Ovary (tissue), 9 donors: ENCODE results near the gene DTNBP1. TPM values are rescaled to one million over a fixed set of nuclear protein-coding genes. Genes with fewer than 3 reads are reported as not detected.

Experiments used
- DNase-seq, 5 donors: peaks; one replicate each; pipeline ENCODE4 v3.0.0-alpha.2; 2019 to 2020
- H3K27ac ChIP-seq, 2 donors: fragments of 200-600 bp; one replicate each; pipeline versions ENCODE4 v1.5.1 to v1.8.0; 2019 to 2022
- H3K27me3 ChIP-seq: fragments of 200-600 bp; one replicate; pipeline ENCODE4 v1.8.0; 2022
- H3K36me3 ChIP-seq: fragments of 200-600 bp; sonication (generic); one replicate; pipeline ENCODE4 v1.5.1; 2019
- H3K4me1 ChIP-seq: one replicate; pipeline ENCODE4 v1.8.1; 2013; ENCODE audit warnings: mild to moderate bottlenecking, moderate library complexity; ENCODE audit not compliant: insufficient read depth
- H3K4me3 ChIP-seq: fragments of 200-600 bp; sonication (generic); one replicate; pipeline ENCODE4 v1.5.1; 2017
- H3K9me3 ChIP-seq, 2 donors: fragments of 200-600 bp in 1 of 2; sonication (generic) in 1 of 2; one replicate each; pipeline versions ENCODE4 v1.5.1 to v1.8.1; 2013 to 2019; ENCODE audit warnings: mild to moderate bottlenecking in 1 of 2, moderate library complexity in 1 of 2
- CTCF ChIP-seq, 3 donors: fragments of 450-650 bp in 2 of 3; fragments of 200-600 bp in 1 of 3; IDR thresholded peaks; one replicate each; pipeline versions ENCODE4 v1.5.1 to v1.8.0; 2016 to 2022; ENCODE audit warnings: antibody characterized with exemption in 3 of 3, mild to moderate bottlenecking in 1 of 3
- EP300 ChIP-seq: sonication (generic); formaldehyde crosslinking; IDR thresholded peaks from one replicate; pipeline ENCODE4 v1.6.1; 2017; ENCODE audit warnings: antibody characterized with exemption
- POLR2A ChIP-seq: fragments of 450-650 bp; IDR thresholded peaks from one replicate; pipeline ENCODE4 v1.6.1; 2017; ENCODE audit warnings: antibody characterized with exemption, mild to moderate bottlenecking, moderate library complexity
- WGBS, 3 donors: extraction: QIAGEN DNeasy Blood & Tissue Kit in 1 of 3; methylation state at CpG; one replicate each; pipeline versions ENCODE4 v1.1.5 to v1.1.7; 2013 to 2017; 5-methylcytosine and 5-hydroxymethylcytosine counted together
- intact Hi-C, 4 donors: fragments of 100-400 bp; cut with DNase I; formaldehyde crosslinking; loops; one replicate each; pipeline versions ENCODE4 v1.11.0 to v1.15.1; 2022 to 2023
- polyA plus RNA-seq, 2 donors: library from polyadenylated mRNA; stranded (reverse); fragments of 200-250 nt in 1 of 2; fragments of 350-450 nt in 1 of 2; fragmentation: Illumina TruSeq in 1 of 2; extraction: RNeasy Lipid Tissue Mini Kit (QIAGEN cat#74804) in 1 of 2; gene quantifications; one replicate each; pipeline ENCODE4 v1.2.3, GENCODE V29; 2013 to 2014
- total RNA-seq, 7 donors: library from RNA; depleted of rRNA in 2 of 7; stranded (reverse); fragments of >200 nt in 2 of 7; fragmentation: NEBNext Ultra II Directional in 3 of 7; extraction: Animal tissue kit (Norgen Biotek cat#: 25700) in 3 of 7; gene quantifications; one replicate each; pipeline versions ENCODE4 v1.1.0 to v1.2.4, GENCODE V29; 2016 to 2023
- donor health status: DM: no; HTN: no; CAD: no; lungs with moderate emphysema.
- donor health status: DM: no; HTN: no; CAD: no.
- donor health status: Bipolar disorder and iron deficiency.
- donor health status: DM: yes; HTN: yes; CAD: no.
- donor health status: DM: no; HTN: no; CAD: no.
- donor health status: DM: yes; HTN: yes; CAD: no.

The DTNBP1 gene
- total and polyA plus RNA-seq, 9 donors = 11.0 to 21.4 (median 15.6) TPM

GRCh38 chr6:15522427-15522826 is 140.4 kb downstream of the DTNBP1 start:
- WGBS, 3 donors = 79 to 85% (median 84%) methylated on average over 6 of the region's 6 CpGs
- Histone ChIP-seq H3K4me3 (no peak overlapping the region), H3K36me3 (no peaks in the 10 kb centered on the region), H3K4me1 (no peaks in the 10 kb centered on the region), H3K27me3 (no peaks in the 10 kb centered on the region), H3K27ac (no peak overlapping the region), H3K9me3 (no peaks in the 10 kb centered on the region)
- TF ChIP-seq CTCF (IDR thresholded peaks at IDR 0.05) (no peak), POLR2A (no peak), EP300 (no peak)
- intact Hi-C loops = no loop called here
- DNase-seq = peak in 1 of 5 donors; percentile 9

- peak in 1 of 5 donors; percentile 6 for DNase-seq
- no peaks in the 10 kb centered on the region for H3K36me3 ChIP-seq
- intact Hi-C loops = no loop called here
- no peak overlapping the region for H3K27ac ChIP-seq
- TF ChIP-seq CTCF (IDR thresholded peaks at IDR 0.05) (no peak), POLR2A (no peak), EP300 (no peak)
- H3K9me3 ChIP-seq = no peaks in the 10 kb centered on the region
- no peak overlapping the region for H3K4me3 ChIP-seq
- H3K27me3 ChIP-seq = no peaks in the 10 kb centered on the region
- 82 to 88% (median 83%) methylated on average over 9 of the region's 9 CpGs for WGBS, 3 donors
- no peaks in the 10 kb centered on the region for H3K4me1 ChIP-seq
Measured at GRCh38 chr6:15522026-15522425, 140.8 kb downstream of the DTNBP1 start.

DNA sequence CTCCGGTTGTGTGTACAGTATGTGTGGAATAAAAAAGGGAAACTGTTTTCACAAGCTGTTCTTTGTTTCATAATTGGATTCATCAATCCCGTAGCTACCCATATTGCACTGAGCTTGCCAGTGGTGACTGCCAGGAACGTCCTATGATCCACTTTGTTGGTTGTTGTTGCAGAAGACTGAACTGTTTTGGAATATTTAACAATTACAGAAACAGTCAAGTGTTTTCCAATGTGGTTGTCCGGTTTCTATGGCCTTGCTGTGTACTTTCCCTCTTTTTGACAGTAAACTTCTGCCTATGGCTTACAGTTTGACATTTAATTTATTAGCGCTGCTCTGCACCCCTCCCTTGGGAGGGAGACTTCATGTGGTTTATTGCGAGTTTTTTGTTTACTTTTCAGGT is 141.2 kb downstream of the DTNBP1 start:
- no peak overlapping the region for H3K27ac ChIP-seq
- DNase-seq = peak in 1 of 5 donors; percentile 4

DNA sequence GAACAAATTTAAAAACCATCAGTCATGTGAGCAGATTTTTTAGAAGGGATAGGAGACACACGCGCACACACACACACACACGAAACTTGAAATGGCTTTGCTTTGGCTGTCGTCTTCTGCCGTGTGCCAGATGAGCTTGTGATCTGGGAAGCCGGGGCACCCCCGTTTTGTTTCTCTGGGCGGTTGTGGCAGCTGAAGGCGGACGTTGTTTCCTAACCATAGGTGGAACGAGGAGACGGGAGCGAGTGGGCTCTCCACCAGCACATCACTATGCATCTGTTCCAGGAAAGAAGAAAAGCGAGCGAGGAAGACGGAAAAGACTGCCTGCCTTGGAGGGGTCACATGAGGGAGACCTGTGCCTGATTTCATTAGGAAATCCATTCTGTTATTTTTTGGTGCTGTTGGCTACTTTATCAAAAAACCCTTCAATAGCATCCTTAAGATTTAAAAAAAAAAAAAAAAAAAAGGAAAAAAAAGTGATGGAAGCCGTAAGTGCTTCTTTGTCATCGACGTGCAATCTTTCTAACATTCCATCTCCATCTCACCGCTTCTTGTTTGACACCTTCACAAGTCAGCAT is 142.1 kb downstream of the DTNBP1 start:
- intact Hi-C loops = no loop called here
- WGBS, 3 donors = 95 to 97% (median 95%) methylated on average over 20 of the region's 20 CpGs
- Histone ChIP-seq H3K9me3 (no peaks in the 10 kb centered on the region), H3K4me1 (no peaks in the 10 kb centered on the region), H3K36me3 (no peaks in the 10 kb centered on the region), H3K27me3 (no peaks in the 10 kb centered on the region), H3K4me3 (no peak overlapping the region), H3K27ac (no peak overlapping the region)
- DNase-seq = peak in 1 of 5 donors; percentile 6
- TF ChIP-seq CTCF (IDR thresholded peaks at IDR 0.05) = no peak
- no peak for TF ChIP-seq EP300
- no peak for TF ChIP-seq POLR2A

More for the DNA sequence above, 141.2 kb downstream of the DTNBP1 start:
- Histone ChIP-seq H3K27me3 (no peaks in the 10 kb centered on the region), H3K9me3 (no peaks in the 10 kb centered on the region), H3K4me1 (no peaks in the 10 kb centered on the region), H3K36me3 (no peaks in the 10 kb centered on the region), H3K4me3 (no peak overlapping the region)
- intact Hi-C loops = no loop called here
- TF ChIP-seq POLR2A (no peak), EP300 (no peak), CTCF (IDR thresholded peaks at IDR 0.05) (no peak)
- 42 to 57% (median 50%) methylated on average over 6 of the region's 6 CpGs for WGBS, 3 donors
